22Rv1 (cell line): ENCODE measurements around the gene PTGES3.

Experiments
- ZFX ChIP-seq: fragments of 450-650 bp; IDR thresholded peaks from 2 replicates; pipeline ENCODE4 v1.6.1; 2017; ENCODE audit warnings: antibody characterized with exemption, borderline replicate concordance
- TF ChIP-seq, protein P1 (sequence below): fragments of 450-650 bp; IDR thresholded peaks from 2 replicates; pipeline ENCODE4 v1.5.1; 2017; ENCODE audit warnings: mild to moderate bottlenecking

- TF ChIP-seq, protein P1, sequence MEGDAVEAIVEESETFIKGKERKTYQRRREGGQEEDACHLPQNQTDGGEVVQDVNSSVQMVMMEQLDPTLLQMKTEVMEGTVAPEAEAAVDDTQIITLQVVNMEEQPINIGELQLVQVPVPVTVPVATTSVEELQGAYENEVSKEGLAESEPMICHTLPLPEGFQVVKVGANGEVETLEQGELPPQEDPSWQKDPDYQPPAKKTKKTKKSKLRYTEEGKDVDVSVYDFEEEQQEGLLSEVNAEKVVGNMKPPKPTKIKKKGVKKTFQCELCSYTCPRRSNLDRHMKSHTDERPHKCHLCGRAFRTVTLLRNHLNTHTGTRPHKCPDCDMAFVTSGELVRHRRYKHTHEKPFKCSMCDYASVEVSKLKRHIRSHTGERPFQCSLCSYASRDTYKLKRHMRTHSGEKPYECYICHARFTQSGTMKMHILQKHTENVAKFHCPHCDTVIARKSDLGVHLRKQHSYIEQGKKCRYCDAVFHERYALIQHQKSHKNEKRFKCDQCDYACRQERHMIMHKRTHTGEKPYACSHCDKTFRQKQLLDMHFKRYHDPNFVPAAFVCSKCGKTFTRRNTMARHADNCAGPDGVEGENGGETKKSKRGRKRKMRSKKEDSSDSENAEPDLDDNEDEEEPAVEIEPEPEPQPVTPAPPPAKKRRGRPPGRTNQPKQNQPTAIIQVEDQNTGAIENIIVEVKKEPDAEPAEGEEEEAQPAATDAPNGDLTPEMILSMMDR: no peak
- no peak for TF ChIP-seq ZFX
Observed at GRCh38 chr12:56635806-56636674, 52.0 kb downstream of the PTGES3 start.
